Fibroblast of lung (primary cell): ENCODE results near the gene HSP90AB1.

Experiments
- EZH2 ChIP-seq: IDR thresholded peaks from 2 replicates; pipeline ENCODE4 v1.5.1; 2012; ENCODE audit warnings: low read length, control low read depth, mild to moderate bottlenecking; ENCODE audit errors: missing control alignments
- TF ChIP-seq, protein P1 (sequence below), 2 donors: IDR thresholded peaks in 1 of 2; conservative IDR thresholded peaks in 1 of 2; 1 replicate in 1 of 2; 2 replicates in 1 of 2; pipeline ENCODE4 v1.5.1; 2011 to 2012; ENCODE audit warnings: low read length in 2 of 2, control low read depth in 1 of 2, inconsistent platforms in 1 of 2, low read depth in 1 of 2, mild to moderate bottlenecking in 1 of 2

- TF ChIP-seq, protein P1, sequence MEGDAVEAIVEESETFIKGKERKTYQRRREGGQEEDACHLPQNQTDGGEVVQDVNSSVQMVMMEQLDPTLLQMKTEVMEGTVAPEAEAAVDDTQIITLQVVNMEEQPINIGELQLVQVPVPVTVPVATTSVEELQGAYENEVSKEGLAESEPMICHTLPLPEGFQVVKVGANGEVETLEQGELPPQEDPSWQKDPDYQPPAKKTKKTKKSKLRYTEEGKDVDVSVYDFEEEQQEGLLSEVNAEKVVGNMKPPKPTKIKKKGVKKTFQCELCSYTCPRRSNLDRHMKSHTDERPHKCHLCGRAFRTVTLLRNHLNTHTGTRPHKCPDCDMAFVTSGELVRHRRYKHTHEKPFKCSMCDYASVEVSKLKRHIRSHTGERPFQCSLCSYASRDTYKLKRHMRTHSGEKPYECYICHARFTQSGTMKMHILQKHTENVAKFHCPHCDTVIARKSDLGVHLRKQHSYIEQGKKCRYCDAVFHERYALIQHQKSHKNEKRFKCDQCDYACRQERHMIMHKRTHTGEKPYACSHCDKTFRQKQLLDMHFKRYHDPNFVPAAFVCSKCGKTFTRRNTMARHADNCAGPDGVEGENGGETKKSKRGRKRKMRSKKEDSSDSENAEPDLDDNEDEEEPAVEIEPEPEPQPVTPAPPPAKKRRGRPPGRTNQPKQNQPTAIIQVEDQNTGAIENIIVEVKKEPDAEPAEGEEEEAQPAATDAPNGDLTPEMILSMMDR (conservative IDR thresholded peaks at IDR 0.05 in 1 of 2, IDR thresholded peaks at IDR 0.05 in 1 of 2; ENCODE audit: low read depth in 1 of 2, low read length in 2 of 2), result no peak
- TF ChIP-seq EZH2, result no peak
Measured at GRCh38 chr6:44227148-44227793, 19.6 kb upstream of the HSP90AB1 start.
